CD14-positive monocyte (primary cell): ENCODE results near the gene TADA2A. TPM values are rescaled to one million over a fixed set of nuclear protein-coding genes. Genes with fewer than 3 reads are reported as not detected.

Experiments
- DNase-seq, 3 donors: peaks; one replicate each; pipeline ENCODE4 v3.0.0-alpha.2; 2011 to 2022
- H2AFZ ChIP-seq: 2 replicates; pipeline ENCODE4 v1.6.0; 2012; ENCODE audit warnings: mild to moderate bottlenecking, low read depth, low read length, inconsistent platforms; ENCODE audit not compliant: insufficient read depth, poor library complexity, severe bottlenecking
- H3K27ac ChIP-seq, 2 donors: 1 replicate in 1 of 2; 2 replicates in 1 of 2; pipeline ENCODE4 v1.5.1; 2012 to 2013; ENCODE audit warnings: low read length in 2 of 2, control low read depth in 1 of 2, inconsistent platforms in 1 of 2, low read depth in 1 of 2, mild to moderate bottlenecking in 1 of 2
- H3K27me3 ChIP-seq, 2 donors: one replicate each; pipeline versions ENCODE4 v1.6.0 to v1.6.1; 2011 to 2013; ENCODE audit warnings: low read length in 2 of 2; ENCODE audit not compliant: control insufficient read depth in 2 of 2, insufficient read depth in 2 of 2
- H3K36me3 ChIP-seq, 2 donors: replicated peaks in 1 of 2; 1 replicate in 1 of 2; 2 replicates in 1 of 2; pipeline versions ENCODE4 v1.5.1 to v1.6.1; 2012 to 2013; ENCODE audit warnings: low read length in 2 of 2, control low read depth in 1 of 2, inconsistent platforms in 1 of 2, mild to moderate bottlenecking in 1 of 2; ENCODE audit not compliant: insufficient read depth in 2 of 2, control insufficient read depth in 1 of 2
- H3K4me1 ChIP-seq, 2 donors: 1 replicate in 1 of 2; 2 replicates in 1 of 2; pipeline versions ENCODE4 v1.5.1 to v1.6.1; 2012 to 2013; ENCODE audit warnings: low read length in 2 of 2, control low read depth in 1 of 2, inconsistent platforms in 1 of 2, mild to moderate bottlenecking in 1 of 2, moderate library complexity in 1 of 2; ENCODE audit not compliant: insufficient read depth in 2 of 2, control insufficient read depth in 1 of 2
- H3K4me2 ChIP-seq: replicated peaks from 2 replicates; pipeline ENCODE3; 2012; ENCODE audit warnings: low read length, moderate library complexity, mild to moderate bottlenecking; ENCODE audit not compliant: poor library complexity, severe bottlenecking; ENCODE audit errors: extremely low read depth
- H3K4me3 ChIP-seq, 3 experiments: fragments of 200-600 bp in 1 of 3; sonication (generic) in 1 of 3; replicated peaks in 1 of 3; 1 replicate in 2 of 3; 2 replicates in 1 of 3; pipeline ENCODE4 v1.5.1; 2011 to 2013; ENCODE audit warnings: low read length in 3 of 3, mild to moderate bottlenecking in 3 of 3, control low read depth in 2 of 3, low read depth in 2 of 3, inconsistent platforms in 1 of 3, moderate library complexity in 1 of 3
- H3K79me2 ChIP-seq: 2 replicates; pipeline ENCODE4 v1.6.0; 2012; ENCODE audit warnings: mild to moderate bottlenecking, control low read depth, inconsistent platforms, low read length, moderate library complexity; ENCODE audit not compliant: insufficient read depth
- H3K9ac ChIP-seq: 2 replicates; pipeline ENCODE4 v1.6.0; 2017; ENCODE audit warnings: low read length, mild to moderate bottlenecking; ENCODE audit not compliant: insufficient read depth, poor library complexity, severe bottlenecking
- H3K9me3 ChIP-seq, 2 donors: replicated peaks in 1 of 2; 1 replicate in 1 of 2; 2 replicates in 1 of 2; pipeline versions ENCODE4 v1.5.1 to v1.6.1; 2012 to 2013; ENCODE audit warnings: low read length in 2 of 2, control low read depth in 1 of 2; ENCODE audit not compliant: control insufficient read depth in 1 of 2, insufficient read depth in 1 of 2
- H4K20me1 ChIP-seq: 2 replicates; pipeline ENCODE4 v1.6.0; 2012; ENCODE audit warnings: mild to moderate bottlenecking, low read length, control low read depth, moderate library complexity; ENCODE audit not compliant: insufficient read depth
- H3K27ac Mint-ChIP-seq, 7 donors: one replicate each; pipeline ENCODE4 v1.8.0; 2020; ENCODE audit warnings: mild to moderate bottlenecking in 7 of 7, mixed read lengths in 7 of 7, moderate library complexity in 6 of 7, inconsistent platforms in 2 of 7
- H3K27me3 Mint-ChIP-seq, 3 donors: one replicate each; pipeline ENCODE4 v1.8.0; 2021 to 2022; ENCODE audit warnings: low read depth in 3 of 3, mild to moderate bottlenecking in 3 of 3, mixed read lengths in 3 of 3, moderate library complexity in 3 of 3, inconsistent platforms in 1 of 3
- H3K36me3 Mint-ChIP-seq, 2 donors: one replicate each; pipeline ENCODE4 v1.8.0; 2020; ENCODE audit warnings: mixed read lengths in 2 of 2, inconsistent platforms in 1 of 2, mild to moderate bottlenecking in 1 of 2
- H3K4me1 Mint-ChIP-seq: one replicate; pipeline ENCODE4 v1.8.0; 2020; ENCODE audit warnings: mild to moderate bottlenecking, mixed read lengths
- H3K4me3 Mint-ChIP-seq, 2 donors: one replicate each; pipeline ENCODE4 v1.8.0; 2020; ENCODE audit warnings: mild to moderate bottlenecking in 2 of 2, mixed read lengths in 2 of 2, moderate library complexity in 1 of 2
- H3K9me3 Mint-ChIP-seq, 7 donors: one replicate each; pipeline ENCODE4 v1.8.0; 2020 to 2022; ENCODE audit warnings: mixed read lengths in 7 of 7, mild to moderate bottlenecking in 6 of 7, moderate library complexity in 6 of 7, inconsistent platforms in 2 of 7
- CTCF ChIP-seq: fragments of 200-600 bp; IDR thresholded peaks from one replicate; pipeline ENCODE4 v1.8.0; 2022; ENCODE audit warnings: antibody characterized with exemption, mild to moderate bottlenecking
- WGBS: methylation state at CpG from one replicate; pipeline ENCODE4 v1.1.5; 2013; ENCODE audit warnings: missing lambda C conversion rate; ENCODE audit not compliant: insufficient coverage; 5-methylcytosine and 5-hydroxymethylcytosine counted together
- intact Hi-C, 2 donors: fragments of 100-400 bp; cut with micrococcal nuclease; formaldehyde crosslinking; loops; one replicate each; pipeline versions ENCODE4 v1.15.0 to v1.15.1; 2023
- polyA plus RNA-seq, 3 donors: library from polyadenylated mRNA; depleted of rRNA in 1 of 3; unstranded in 2 of 3; stranded (reverse) in 1 of 3; fragments of 300-500 nt in 2 of 3; fragments of >200 nt in 1 of 3; fragmentation: Illumina TruSeq in 2 of 3; gene quantifications; 1 replicate in 2 of 3; 2 replicates in 1 of 3; pipeline ENCODE4 v1.2.3, GENCODE V29; 2012 to 2021

The TADA2A gene
- polyA plus RNA-seq, 3 donors = 2.9 to 8.2 (median 4.3) TPM

GRCh38 chr17:37388266-37388665, 18.4 kb upstream of the TADA2A start:
- H2AFZ ChIP-seq = no peak overlapping the region
- WGBS = no CpG with 5 or more reads among the region's 3 CpGs
- H3K79me2 ChIP-seq = no peaks in the 10 kb centered on the region
- peaks cover 0 to 2% (median 1%) of the 10 kb centered on the region in 3 donors for H3K27me3 Mint-ChIP-seq
- H3K27ac ChIP-seq = no peak overlapping the region
- H3K4me2 ChIP-seq = no peak overlapping the region
- DNase-seq = no peak
- no peak overlapping the region for H3K4me3 ChIP-seq
- no peaks in the 10 kb centered on the region for H3K4me1 ChIP-seq
- no peaks in the 10 kb centered on the region for H3K36me3 ChIP-seq
- no peak overlapping the region for H3K9ac ChIP-seq
- H3K4me3 Mint-ChIP-seq = no peak overlapping the region
- TF ChIP-seq CTCF = no peak
- H3K27me3 ChIP-seq = no peaks in the 10 kb centered on the region
- no peaks in the 10 kb centered on the region for H4K20me1 ChIP-seq
- H3K36me3 Mint-ChIP-seq = no peaks in the 10 kb centered on the region
- intact Hi-C loops = no loop called here
- no peaks in the 10 kb centered on the region for H3K9me3 Mint-ChIP-seq
- H3K27ac Mint-ChIP-seq = no peak overlapping the region
- no peaks in the 10 kb centered on the region for H3K4me1 Mint-ChIP-seq
- H3K9me3 ChIP-seq = no peaks in the 10 kb centered on the region

- DNase-seq = no peak
- H3K27me3 Mint-ChIP-seq = peaks cover 0 to 2% (median 1%) of the 10 kb centered on the region in 3 donors
Observed at GRCh38 chr17:37389160-37389559, 17.5 kb upstream of the TADA2A start.

More at GRCh38 chr17:37389160-37389559, 17.5 kb upstream of the TADA2A start:
- H3K4me1 ChIP-seq = no peaks in the 10 kb centered on the region
- H3K4me2 ChIP-seq = no peak overlapping the region
- no peak for TF ChIP-seq CTCF
- H3K4me3 ChIP-seq = no peak overlapping the region
- no peaks in the 10 kb centered on the region for H3K36me3 ChIP-seq
- H3K9ac ChIP-seq = no peak overlapping the region
- no peaks in the 10 kb centered on the region for H4K20me1 ChIP-seq
- no CpG with 5 or more reads among the region's 4 CpGs for WGBS
- no peaks in the 10 kb centered on the region for H3K9me3 Mint-ChIP-seq
- no peak overlapping the region for H2AFZ ChIP-seq
- no peaks in the 10 kb centered on the region for H3K4me1 Mint-ChIP-seq
- no peak overlapping the region for H3K4me3 Mint-ChIP-seq
- H3K27me3 ChIP-seq = no peaks in the 10 kb centered on the region
- no peaks in the 10 kb centered on the region for H3K9me3 ChIP-seq
- intact Hi-C loops = no loop called here
- no peaks in the 10 kb centered on the region for H3K36me3 Mint-ChIP-seq
- H3K27ac Mint-ChIP-seq = no peak overlapping the region
- H3K27ac ChIP-seq = no peak overlapping the region
- H3K79me2 ChIP-seq = no peaks in the 10 kb centered on the region
